GM12878 (cell line): ENCODE data around the gene DISC1. TPM values are rescaled to one million over a fixed set of nuclear protein-coding genes. Genes with fewer than 3 reads are reported as not detected.
A peak's percentile ranks its signal among the peaks of the same experiment; 100 is the strongest.

Source experiments
- BMI1 ChIP-seq: fragments of 450-650 bp; IDR thresholded peaks from 2 replicates; pipeline ENCODE4 v1.6.1; 2016; ENCODE audit warnings: mild to moderate bottlenecking, moderate library complexity, borderline replicate concordance
- JUNB ChIP-seq: IDR thresholded peaks from 2 replicates; pipeline ENCODE4 v1.6.1; 2016; ENCODE audit warnings: antibody characterized with exemption, mild to moderate bottlenecking
- MTA3 ChIP-seq: IDR thresholded peaks from 2 replicates; pipeline ENCODE4 v1.6.1; 2012; ENCODE audit warnings: low read length, inconsistent platforms, borderline replicate concordance
- NRF1 ChIP-seq: conservative IDR thresholded peaks from 2 replicates; pipeline ENCODE4 v1.6.1; 2011; ENCODE audit warnings: mild to moderate bottlenecking, low read depth, low read length, improper control_type of control experiment
- POU2F2 ChIP-seq: IDR thresholded peaks from 3 replicates; pipeline ENCODE4 v1.6.1; 2011; ENCODE audit warnings: low read depth, mild to moderate bottlenecking, low read length, borderline replicate concordance
- ZNF217 ChIP-seq: fragments of 450-650 bp; IDR thresholded peaks from 2 replicates; pipeline ENCODE4 v1.6.1; 2017; ENCODE audit warnings: antibody characterized with exemption, mild to moderate bottlenecking
- polyA plus RNA-seq, 11 experiments: library from polyadenylated mRNA; depleted of rRNA in 4 of 11; unstranded in 6 of 11; stranded (reverse) in 5 of 11; fragments of >200 nt; fragmentation: Nextera tagmentation in 4 of 11; fragmentation: Illumina TruSeq in 1 of 11; extraction: Ambion mirVana in 4 of 11; extraction: Trizol in 1 of 11; gene quantifications; 1 replicate in 1 of 11; 2 replicates in 10 of 11; pipeline versions ENCODE4 v1.2.1 to v1.2.3, GENCODE V29; 2011 to 2016; ENCODE audit warnings: inconsistent platforms in 2 of 11, missing spikeins in 2 of 11, low read depth in 1 of 11
- total RNA-seq, 4 experiments: library from RNA; depleted of rRNA in 3 of 4; stranded (reverse); fragments of >200 nt in 3 of 4; fragmentation: Illumina TruSeq in 1 of 4; extraction: Trizol in 1 of 4; gene quantifications; 2 replicates each; pipeline versions ENCODE4 v1.2.1 to v1.2.3, GENCODE V29; 2013 to 2021
- TF ChIP-seq, protein P1 (sequence below): IDR thresholded peaks from 2 replicates; pipeline ENCODE4 v1.6.1; 2011; ENCODE audit warnings: borderline replicate concordance, low read depth, mild to moderate bottlenecking, moderate library complexity, mixed read lengths, low read length; ENCODE audit not compliant: insufficient read depth; ENCODE audit errors: extremely low read length
- TF ChIP-seq, protein P2 (sequence below): fragments of 450-650 bp; IDR thresholded peaks from 2 replicates; pipeline ENCODE4 v1.6.1; 2016; ENCODE audit warnings: mild to moderate bottlenecking, moderate library complexity, borderline replicate concordance
- TF ChIP-seq, protein P3 (sequence below): fragments of 450-650 bp; IDR thresholded peaks from 2 replicates; pipeline ENCODE4 v1.6.1; 2016; ENCODE audit warnings: mild to moderate bottlenecking
- TF ChIP-seq, protein P4 (sequence below): IDR thresholded peaks from 2 replicates; pipeline ENCODE4 v1.6.1; 2012; ENCODE audit warnings: low read length, inconsistent platforms
- TF ChIP-seq, protein P5 (sequence below): IDR thresholded peaks from 2 replicates; pipeline ENCODE4 v1.6.1; 2012; ENCODE audit warnings: low read depth, low read length, improper control_type of control experiment
- TF ChIP-seq, protein P6 (sequence below): fragments of 450-650 bp; IDR thresholded peaks from 2 replicates; pipeline ENCODE4 v1.6.1; 2018; ENCODE audit warnings: mild to moderate bottlenecking, low read depth, moderate library complexity; ENCODE audit not compliant: partially characterized antibody
- TF ChIP-seq, protein P7 (sequence below), 3 experiments: IDR thresholded peaks in 2 of 3; conservative IDR thresholded peaks in 1 of 3; 2 replicates each; pipeline ENCODE4 v1.5.1; 2011; ENCODE audit warnings: low read depth in 3 of 3, low read length in 3 of 3, mild to moderate bottlenecking in 3 of 3, control low read depth in 2 of 3, moderate library complexity in 2 of 3, inconsistent platforms in 1 of 3, mixed read lengths in 1 of 3; ENCODE audit not compliant: control insufficient read depth in 2 of 3, insufficient read depth in 1 of 3; ENCODE audit errors: extremely low read depth in 1 of 3

Gene DISC1
- total and polyA plus RNA-seq, 10 of the 15 experiments (the other 5 are each of a cell fraction or from before 2014, with no cell fraction given): 0.05 to 0.72 (median 0.19) TPM; not detected in 1

DNA sequence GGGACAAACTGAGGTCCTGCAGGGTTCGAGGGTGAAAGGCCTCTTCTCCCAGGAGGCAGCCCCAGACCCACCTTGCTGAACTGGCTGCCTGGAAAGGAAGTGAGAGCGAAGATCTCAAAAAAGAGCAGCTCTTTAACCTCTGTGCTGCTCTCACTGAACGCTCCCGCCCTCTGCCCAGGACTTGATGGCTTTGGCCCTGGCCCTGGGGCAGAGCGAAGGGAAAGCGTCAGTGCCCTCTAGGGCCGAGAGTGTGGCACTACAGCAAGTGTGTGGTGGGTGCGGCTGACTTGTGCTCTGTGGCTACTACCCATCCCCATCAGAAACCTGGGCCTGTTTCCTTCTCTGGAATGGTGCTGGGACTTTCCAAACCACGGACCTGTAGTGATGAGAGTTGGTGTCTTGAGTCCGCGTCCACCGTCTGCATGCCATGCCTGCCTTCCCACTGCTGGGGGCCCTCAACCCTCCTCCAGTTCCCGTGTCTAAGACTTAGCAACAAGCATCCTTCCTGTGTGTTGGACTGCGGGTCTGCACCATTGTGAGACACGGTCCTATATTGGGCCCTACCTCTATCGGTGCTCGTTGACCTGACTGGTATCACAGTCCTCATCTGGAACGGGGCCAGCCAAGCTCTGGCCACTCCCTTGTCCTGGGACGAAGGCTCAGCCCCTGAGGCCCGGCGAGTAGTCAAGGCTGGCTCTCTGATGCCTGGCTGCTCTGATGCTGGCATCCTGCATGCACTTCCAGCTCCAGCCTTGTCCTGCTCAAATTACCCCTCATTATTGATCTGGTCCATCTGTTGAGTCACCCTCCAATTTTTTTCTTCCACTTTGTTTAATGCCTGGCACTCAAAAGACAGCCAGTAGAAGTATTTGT is 180.3 kb downstream of the DISC1 start (continued):
- TF ChIP-seq, protein P1, sequence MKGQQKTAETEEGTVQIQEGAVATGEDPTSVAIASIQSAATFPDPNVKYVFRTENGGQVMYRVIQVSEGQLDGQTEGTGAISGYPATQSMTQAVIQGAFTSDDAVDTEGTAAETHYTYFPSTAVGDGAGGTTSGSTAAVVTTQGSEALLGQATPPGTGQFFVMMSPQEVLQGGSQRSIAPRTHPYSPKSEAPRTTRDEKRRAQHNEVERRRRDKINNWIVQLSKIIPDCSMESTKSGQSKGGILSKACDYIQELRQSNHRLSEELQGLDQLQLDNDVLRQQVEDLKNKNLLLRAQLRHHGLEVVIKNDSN: no peak
- TF ChIP-seq, protein P2, sequence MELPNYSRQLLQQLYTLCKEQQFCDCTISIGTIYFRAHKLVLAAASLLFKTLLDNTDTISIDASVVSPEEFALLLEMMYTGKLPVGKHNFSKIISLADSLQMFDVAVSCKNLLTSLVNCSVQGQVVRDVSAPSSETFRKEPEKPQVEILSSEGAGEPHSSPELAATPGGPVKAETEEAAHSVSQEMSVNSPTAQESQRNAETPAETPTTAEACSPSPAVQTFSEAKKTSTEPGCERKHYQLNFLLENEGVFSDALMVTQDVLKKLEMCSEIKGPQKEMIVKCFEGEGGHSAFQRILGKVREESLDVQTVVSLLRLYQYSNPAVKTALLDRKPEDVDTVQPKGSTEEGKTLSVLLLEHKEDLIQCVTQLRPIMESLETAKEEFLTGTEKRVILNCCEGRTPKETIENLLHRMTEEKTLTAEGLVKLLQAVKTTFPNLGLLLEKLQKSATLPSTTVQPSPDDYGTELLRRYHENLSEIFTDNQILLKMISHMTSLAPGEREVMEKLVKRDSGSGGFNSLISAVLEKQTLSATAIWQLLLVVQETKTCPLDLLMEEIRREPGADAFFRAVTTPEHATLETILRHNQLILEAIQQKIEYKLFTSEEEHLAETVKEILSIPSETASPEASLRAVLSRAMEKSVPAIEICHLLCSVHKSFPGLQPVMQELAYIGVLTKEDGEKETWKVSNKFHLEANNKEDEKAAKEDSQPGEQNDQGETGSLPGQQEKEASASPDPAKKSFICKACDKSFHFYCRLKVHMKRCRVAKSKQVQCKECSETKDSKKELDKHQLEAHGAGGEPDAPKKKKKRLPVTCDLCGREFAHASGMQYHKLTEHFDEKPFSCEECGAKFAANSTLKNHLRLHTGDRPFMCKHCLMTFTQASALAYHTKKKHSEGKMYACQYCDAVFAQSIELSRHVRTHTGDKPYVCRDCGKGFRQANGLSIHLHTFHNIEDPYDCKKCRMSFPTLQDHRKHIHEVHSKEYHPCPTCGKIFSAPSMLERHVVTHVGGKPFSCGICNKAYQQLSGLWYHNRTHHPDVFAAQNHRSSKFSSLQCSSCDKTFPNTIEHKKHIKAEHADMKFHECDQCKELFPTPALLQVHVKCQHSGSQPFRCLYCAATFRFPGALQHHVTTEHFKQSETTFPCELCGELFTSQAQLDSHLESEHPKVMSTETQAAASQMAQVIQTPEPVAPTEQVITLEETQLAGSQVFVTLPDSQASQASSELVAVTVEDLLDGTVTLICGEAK: no peak
- TF ChIP-seq POU2F2 (no peak), MTA3 (no peak), JUNB (no peak), BMI1 (no peak), ZNF217 (no peak), NRF1 (no peak)
- TF ChIP-seq, protein P3, sequence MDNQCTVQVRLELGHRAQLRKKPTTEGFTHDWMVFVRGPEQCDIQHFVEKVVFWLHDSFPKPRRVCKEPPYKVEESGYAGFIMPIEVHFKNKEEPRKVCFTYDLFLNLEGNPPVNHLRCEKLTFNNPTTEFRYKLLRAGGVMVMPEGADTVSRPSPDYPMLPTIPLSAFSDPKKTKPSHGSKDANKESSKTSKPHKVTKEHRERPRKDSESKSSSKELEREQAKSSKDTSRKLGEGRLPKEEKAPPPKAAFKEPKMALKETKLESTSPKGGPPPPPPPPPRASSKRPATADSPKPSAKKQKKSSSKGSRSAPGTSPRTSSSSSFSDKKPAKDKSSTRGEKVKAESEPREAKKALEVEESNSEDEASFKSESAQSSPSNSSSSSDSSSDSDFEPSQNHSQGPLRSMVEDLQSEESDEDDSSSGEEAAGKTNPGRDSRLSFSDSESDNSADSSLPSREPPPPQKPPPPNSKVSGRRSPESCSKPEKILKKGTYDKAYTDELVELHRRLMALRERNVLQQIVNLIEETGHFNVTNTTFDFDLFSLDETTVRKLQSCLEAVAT: no peak
- TF ChIP-seq, protein P4, sequence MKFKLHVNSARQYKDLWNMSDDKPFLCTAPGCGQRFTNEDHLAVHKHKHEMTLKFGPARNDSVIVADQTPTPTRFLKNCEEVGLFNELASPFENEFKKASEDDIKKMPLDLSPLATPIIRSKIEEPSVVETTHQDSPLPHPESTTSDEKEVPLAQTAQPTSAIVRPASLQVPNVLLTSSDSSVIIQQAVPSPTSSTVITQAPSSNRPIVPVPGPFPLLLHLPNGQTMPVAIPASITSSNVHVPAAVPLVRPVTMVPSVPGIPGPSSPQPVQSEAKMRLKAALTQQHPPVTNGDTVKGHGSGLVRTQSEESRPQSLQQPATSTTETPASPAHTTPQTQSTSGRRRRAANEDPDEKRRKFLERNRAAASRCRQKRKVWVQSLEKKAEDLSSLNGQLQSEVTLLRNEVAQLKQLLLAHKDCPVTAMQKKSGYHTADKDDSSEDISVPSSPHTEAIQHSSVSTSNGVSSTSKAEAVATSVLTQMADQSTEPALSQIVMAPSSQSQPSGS: no peak
- TF ChIP-seq, protein P5, sequence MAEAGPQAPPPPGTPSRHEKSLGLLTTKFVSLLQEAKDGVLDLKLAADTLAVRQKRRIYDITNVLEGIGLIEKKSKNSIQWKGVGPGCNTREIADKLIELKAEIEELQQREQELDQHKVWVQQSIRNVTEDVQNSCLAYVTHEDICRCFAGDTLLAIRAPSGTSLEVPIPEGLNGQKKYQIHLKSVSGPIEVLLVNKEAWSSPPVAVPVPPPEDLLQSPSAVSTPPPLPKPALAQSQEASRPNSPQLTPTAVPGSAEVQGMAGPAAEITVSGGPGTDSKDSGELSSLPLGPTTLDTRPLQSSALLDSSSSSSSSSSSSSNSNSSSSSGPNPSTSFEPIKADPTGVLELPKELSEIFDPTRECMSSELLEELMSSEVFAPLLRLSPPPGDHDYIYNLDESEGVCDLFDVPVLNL: no peak
- TF ChIP-seq, protein P6, sequence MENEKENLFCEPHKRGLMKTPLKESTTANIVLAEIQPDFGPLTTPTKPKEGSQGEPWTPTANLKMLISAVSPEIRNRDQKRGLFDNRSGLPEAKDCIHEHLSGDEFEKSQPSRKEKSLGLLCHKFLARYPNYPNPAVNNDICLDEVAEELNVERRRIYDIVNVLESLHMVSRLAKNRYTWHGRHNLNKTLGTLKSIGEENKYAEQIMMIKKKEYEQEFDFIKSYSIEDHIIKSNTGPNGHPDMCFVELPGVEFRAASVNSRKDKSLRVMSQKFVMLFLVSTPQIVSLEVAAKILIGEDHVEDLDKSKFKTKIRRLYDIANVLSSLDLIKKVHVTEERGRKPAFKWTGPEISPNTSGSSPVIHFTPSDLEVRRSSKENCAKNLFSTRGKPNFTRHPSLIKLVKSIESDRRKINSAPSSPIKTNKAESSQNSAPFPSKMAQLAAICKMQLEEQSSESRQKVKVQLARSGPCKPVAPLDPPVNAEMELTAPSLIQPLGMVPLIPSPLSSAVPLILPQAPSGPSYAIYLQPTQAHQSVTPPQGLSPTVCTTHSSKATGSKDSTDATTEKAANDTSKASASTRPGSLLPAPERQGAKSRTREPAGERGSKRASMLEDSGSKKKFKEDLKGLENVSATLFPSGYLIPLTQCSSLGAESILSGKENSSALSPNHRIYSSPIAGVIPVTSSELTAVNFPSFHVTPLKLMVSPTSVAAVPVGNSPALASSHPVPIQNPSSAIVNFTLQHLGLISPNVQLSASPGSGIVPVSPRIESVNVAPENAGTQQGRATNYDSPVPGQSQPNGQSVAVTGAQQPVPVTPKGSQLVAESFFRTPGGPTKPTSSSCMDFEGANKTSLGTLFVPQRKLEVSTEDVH: no peak
- TF ChIP-seq, protein P7, sequence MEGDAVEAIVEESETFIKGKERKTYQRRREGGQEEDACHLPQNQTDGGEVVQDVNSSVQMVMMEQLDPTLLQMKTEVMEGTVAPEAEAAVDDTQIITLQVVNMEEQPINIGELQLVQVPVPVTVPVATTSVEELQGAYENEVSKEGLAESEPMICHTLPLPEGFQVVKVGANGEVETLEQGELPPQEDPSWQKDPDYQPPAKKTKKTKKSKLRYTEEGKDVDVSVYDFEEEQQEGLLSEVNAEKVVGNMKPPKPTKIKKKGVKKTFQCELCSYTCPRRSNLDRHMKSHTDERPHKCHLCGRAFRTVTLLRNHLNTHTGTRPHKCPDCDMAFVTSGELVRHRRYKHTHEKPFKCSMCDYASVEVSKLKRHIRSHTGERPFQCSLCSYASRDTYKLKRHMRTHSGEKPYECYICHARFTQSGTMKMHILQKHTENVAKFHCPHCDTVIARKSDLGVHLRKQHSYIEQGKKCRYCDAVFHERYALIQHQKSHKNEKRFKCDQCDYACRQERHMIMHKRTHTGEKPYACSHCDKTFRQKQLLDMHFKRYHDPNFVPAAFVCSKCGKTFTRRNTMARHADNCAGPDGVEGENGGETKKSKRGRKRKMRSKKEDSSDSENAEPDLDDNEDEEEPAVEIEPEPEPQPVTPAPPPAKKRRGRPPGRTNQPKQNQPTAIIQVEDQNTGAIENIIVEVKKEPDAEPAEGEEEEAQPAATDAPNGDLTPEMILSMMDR (IDR thresholded peaks at IDR 0.05 in 2 of 3, conservative IDR thresholded peaks at IDR 0.05 in 1 of 3; ENCODE audit: control insufficient read depth in 2 of 3, extremely low read depth in 1 of 3, insufficient read depth in 1 of 3, low read depth in 3 of 3, low read length in 3 of 3): peak; percentile 70 to 77 (median 73)
